Measurements from ENCODE around the gene LMAN2L.

The LMAN2L gene

DNA sequence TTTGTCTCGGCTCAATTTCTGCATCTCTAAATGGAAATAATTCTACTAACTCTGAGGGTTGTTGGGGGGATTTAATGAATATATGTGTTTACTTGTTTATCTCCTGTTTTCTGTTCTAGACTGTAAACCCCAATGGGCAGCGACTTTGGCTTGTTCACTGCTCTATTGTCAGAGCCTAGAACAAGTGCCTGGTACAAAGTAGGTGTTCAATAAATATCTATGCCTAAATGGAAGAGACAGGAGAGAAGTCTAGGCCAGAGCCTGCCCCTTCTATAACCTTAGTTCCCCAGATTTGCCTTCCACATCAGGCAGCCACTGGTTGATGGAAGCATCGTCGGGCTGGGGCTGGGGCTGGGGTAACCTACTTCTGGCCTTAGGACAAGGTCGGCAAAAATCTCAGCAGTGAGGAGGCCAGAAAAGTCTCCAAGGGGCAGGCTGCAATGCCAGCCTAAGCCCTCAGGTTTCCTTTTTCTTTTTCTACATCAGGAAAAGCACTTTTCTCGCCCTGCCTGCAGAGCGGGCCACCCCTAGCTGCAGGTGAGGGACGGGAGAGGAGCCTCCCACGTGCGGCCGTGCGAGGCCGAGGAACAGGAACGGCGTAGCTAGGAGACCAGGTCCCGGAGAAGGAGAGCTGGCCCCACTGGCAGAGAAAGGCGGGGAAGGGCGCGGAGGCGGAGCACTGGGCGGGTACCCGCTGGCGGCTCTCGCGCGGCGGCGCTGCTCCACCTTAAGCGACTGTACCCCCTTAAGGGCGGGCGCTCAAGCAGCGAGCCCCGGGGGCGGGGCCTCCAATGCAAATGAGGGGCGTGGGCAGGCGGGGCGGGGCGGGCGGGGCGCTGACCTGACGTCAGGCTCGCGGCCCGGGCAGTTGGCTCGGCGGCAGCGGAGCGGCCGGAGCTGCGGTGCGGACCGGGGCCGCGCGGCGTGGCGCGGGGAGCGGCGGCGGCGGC lies 20.4 kb upstream of the LMAN2L start, which contains the start of gene CNNM4:
Gene CNNM4, plus strand, starts transcription at position 867 of the 950 bp plus-strand sequence. CDS start 98 bp downstream, outside the sequence.
- H3K4me3 ChIP-seq (replicated peaks; ENCODE audit: low read depth, low read length): peak within 1 kb of the TSS; percentile 70
- DNase-seq (ENCODE audit: low read depth): peak; percentile 91
- TF ChIP-seq, protein P1, sequence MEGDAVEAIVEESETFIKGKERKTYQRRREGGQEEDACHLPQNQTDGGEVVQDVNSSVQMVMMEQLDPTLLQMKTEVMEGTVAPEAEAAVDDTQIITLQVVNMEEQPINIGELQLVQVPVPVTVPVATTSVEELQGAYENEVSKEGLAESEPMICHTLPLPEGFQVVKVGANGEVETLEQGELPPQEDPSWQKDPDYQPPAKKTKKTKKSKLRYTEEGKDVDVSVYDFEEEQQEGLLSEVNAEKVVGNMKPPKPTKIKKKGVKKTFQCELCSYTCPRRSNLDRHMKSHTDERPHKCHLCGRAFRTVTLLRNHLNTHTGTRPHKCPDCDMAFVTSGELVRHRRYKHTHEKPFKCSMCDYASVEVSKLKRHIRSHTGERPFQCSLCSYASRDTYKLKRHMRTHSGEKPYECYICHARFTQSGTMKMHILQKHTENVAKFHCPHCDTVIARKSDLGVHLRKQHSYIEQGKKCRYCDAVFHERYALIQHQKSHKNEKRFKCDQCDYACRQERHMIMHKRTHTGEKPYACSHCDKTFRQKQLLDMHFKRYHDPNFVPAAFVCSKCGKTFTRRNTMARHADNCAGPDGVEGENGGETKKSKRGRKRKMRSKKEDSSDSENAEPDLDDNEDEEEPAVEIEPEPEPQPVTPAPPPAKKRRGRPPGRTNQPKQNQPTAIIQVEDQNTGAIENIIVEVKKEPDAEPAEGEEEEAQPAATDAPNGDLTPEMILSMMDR (IDR thresholded peaks at IDR 0.05; ENCODE audit: low read length, missing control alignments): no peak

DNA sequence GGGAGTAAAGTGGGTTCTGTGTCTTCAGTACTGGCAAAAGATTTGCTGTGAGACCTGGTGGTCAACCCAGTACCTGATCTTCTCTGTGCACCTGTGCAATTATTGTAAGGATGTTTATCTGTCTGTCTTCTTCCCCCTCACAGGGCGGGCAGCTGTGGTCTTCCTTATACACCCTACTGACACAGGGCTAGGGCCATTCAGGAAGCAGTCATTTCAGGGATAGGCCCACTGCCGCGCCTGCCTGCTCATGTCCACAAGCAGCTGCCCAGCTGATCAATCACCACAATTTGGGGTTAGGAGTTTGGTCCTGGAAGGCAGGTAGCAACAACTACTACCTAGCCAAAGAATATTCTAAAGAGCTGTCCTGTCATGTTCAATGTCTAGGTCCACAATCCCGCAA lies 19.7 kb upstream of the LMAN2L start:
- no peak for DNase-seq (ENCODE audit: low read depth)
- H3K4me3 ChIP-seq (replicated peaks; ENCODE audit: low read depth, low read length): no peak overlapping the region
- TF ChIP-seq, protein P1 (IDR thresholded peaks at IDR 0.05; ENCODE audit: low read length, missing control alignments): no peak

DNA sequence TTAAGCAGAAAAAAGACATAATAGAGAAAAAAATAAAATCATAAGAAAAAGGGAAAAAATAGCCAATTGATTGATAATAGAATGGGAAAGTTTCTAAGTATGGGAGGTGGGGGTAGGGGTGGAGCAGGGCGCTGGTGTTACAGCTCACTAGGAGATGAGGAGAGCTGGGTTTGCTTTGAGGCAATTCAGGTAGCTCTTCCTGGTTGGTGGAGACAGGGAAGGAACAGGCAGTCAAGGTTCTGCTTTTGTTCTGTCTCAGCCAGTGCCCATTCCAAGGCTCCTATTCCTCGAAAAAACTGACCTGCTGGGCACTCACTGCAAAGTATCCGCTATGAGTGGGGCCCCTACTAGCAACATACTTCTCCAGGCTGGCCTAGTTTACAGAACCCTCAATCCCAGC lies 19.1 kb upstream of the LMAN2L start:
- H3K4me3 ChIP-seq (replicated peaks; ENCODE audit: low read depth, low read length): no peak overlapping the region
- DNase-seq (ENCODE audit: low read depth): no peak
- TF ChIP-seq, protein P1 (IDR thresholded peaks at IDR 0.05; ENCODE audit: low read length, missing control alignments): no peak

DNA sequence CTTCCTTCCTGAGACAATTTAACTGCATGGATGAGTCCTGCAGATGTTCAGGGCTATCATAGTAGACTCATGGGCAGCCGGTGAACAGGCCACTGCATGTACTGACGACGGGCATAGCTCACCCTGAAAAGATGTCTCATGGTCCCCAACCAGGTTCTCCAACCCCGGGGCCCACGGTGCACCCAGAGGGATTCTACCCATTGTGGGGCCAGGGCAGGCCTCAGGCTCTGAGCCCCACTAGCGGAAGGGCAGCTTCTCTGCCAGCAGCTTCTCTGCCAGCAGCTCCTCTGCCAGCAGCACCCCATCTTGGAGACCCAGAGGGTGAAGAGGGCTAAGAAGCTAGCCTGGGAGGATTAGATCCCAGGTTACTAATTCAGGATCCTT lies 17.6 kb upstream of the LMAN2L start:
- no peak for DNase-seq (ENCODE audit: low read depth)
- H3K4me3 ChIP-seq (replicated peaks; ENCODE audit: low read depth, low read length): no peak overlapping the region

DNA sequence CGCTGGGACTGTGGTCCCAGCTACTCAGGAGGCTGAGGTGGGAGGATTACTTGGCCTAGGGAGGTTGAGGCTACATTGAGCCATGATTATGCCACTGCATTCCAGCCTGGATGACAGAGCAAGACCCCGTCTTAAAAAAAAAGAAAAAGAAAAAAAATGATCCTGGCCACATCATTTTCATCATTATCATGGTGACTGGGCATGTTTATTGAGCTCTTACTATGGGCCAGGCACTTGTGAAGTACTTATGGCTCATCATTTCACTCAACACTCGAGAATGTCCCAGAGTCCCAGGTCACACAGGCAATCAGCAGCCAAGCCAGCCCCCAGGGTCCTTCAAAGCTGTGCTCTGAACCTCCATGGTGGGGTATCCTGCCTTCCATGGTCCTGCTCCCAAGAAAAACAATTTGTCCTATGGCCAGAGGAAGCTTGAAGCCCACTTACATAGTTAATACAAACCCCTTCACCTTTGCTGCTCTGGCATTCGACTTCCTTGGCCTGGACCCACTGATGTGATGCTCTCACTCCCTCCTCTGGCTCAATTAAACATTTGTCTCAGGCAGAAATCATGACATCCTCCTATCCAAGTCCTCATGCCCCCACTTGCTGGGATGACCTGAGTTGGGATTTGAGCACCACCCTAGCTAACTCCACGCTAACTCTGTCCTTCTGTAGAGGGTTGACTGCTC lies 17.1 kb upstream of the LMAN2L start:
- no peak overlapping the region for H3K4me3 ChIP-seq (replicated peaks; ENCODE audit: low read depth, low read length)
- DNase-seq (ENCODE audit: low read depth): no peak
- TF ChIP-seq, protein P1 (IDR thresholded peaks at IDR 0.05; ENCODE audit: low read length, missing control alignments): no peak

More for the DNA sequence above, 17.6 kb upstream of the LMAN2L start:
- TF ChIP-seq, protein P1 (IDR thresholded peaks at IDR 0.05; ENCODE audit: low read length, missing control alignments): no peak

DNA sequence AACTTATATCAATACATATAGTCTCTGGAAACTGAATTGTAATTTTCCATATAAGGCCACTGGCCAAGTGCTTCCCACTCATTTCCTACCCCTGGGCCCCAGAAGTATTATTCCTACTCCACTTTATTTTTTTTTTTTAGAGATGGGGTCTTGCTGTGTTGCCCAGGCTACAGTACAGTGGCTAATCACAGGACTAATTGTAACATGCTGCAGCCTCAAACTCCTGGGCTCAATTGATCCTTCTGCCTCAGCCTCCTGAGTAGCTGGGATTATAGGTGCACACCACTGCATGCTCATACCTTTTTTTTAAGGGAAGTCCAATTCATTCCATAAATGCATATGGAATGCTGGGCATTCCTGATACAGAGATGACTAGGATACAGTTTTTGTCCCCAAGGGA lies 14.5 kb upstream of the LMAN2L start:
- TF ChIP-seq, protein P1 (IDR thresholded peaks at IDR 0.05; ENCODE audit: low read length, missing control alignments): no peak
- no peak overlapping the region for H3K4me3 ChIP-seq (replicated peaks; ENCODE audit: low read depth, low read length)
- no peak for DNase-seq (ENCODE audit: low read depth)
